GM23338 (cell line): ENCODE data around the gene KCNK16.

Source experiments
- CREB1 ChIP-seq: fragments of 250-450 bp; sonication (Bioruptor Pico); IDR thresholded peaks from 2 replicates; pipeline ENCODE4 v1.5.0; 2020; ENCODE audit warnings: low read depth, mild to moderate bottlenecking, moderate library complexity
- ETS1 ChIP-seq: IDR thresholded peaks from 2 replicates; pipeline ENCODE4 v1.6.1; 2016; ENCODE audit warnings: antibody characterized with exemption
- EZH2 ChIP-seq: fragments of 200-600 bp; sonication (generic); IDR thresholded peaks from one replicate; pipeline ENCODE4 v1.8.0; 2017; ENCODE audit warnings: antibody characterized with exemption, mild to moderate bottlenecking, low read depth; ENCODE audit not compliant: unreplicated experiment
- EZH2phosphoT487 ChIP-seq: fragments of 200-600 bp; sonication (generic); IDR thresholded peaks from one replicate; pipeline ENCODE4 v1.8.1; 2018; ENCODE audit warnings: antibody characterized with exemption; ENCODE audit not compliant: unreplicated experiment
- JUNB ChIP-seq: IDR thresholded peaks from one replicate; pipeline ENCODE4 v1.6.1; 2016; ENCODE audit warnings: antibody characterized with exemption; ENCODE audit not compliant: unreplicated experiment
- NANOG ChIP-seq: IDR thresholded peaks from 2 replicates; pipeline ENCODE4 v1.6.1; 2016; ENCODE audit warnings: antibody characterized with exemption, borderline replicate concordance
- POLR2AphosphoS5 ChIP-seq: IDR thresholded peaks from 2 replicates; pipeline ENCODE4 v1.6.1; 2016; ENCODE audit warnings: antibody characterized with exemption, low read depth
- REST ChIP-seq: IDR thresholded peaks from one replicate; pipeline ENCODE4 v1.6.1; 2018; ENCODE audit warnings: antibody characterized with exemption; ENCODE audit not compliant: unreplicated experiment
- STAT1 ChIP-seq: IDR thresholded peaks from one replicate; pipeline ENCODE4 v1.6.1; 2016; ENCODE audit warnings: antibody characterized with exemption; ENCODE audit not compliant: unreplicated experiment
- ZNF331 ChIP-seq: fragments of 250-450 bp; sonication (Bioruptor Pico); IDR thresholded peaks from 2 replicates; pipeline ENCODE4 v1.5.0; 2020; ENCODE audit warnings: low read depth, mild to moderate bottlenecking, moderate library complexity
- TF ChIP-seq, protein P1 (sequence below), 2 experiments: fragments of 200-600 bp in 1 of 2; sonication (generic) in 1 of 2; conservative IDR thresholded peaks; 2 replicates each; pipeline versions ENCODE4 v1.5.1 to v1.6.1; 2016 to 2017; ENCODE audit warnings: antibody characterized with exemption in 2 of 2, low read depth in 2 of 2, mild to moderate bottlenecking in 2 of 2, moderate library complexity in 1 of 2

- TF ChIP-seq, protein P1, sequence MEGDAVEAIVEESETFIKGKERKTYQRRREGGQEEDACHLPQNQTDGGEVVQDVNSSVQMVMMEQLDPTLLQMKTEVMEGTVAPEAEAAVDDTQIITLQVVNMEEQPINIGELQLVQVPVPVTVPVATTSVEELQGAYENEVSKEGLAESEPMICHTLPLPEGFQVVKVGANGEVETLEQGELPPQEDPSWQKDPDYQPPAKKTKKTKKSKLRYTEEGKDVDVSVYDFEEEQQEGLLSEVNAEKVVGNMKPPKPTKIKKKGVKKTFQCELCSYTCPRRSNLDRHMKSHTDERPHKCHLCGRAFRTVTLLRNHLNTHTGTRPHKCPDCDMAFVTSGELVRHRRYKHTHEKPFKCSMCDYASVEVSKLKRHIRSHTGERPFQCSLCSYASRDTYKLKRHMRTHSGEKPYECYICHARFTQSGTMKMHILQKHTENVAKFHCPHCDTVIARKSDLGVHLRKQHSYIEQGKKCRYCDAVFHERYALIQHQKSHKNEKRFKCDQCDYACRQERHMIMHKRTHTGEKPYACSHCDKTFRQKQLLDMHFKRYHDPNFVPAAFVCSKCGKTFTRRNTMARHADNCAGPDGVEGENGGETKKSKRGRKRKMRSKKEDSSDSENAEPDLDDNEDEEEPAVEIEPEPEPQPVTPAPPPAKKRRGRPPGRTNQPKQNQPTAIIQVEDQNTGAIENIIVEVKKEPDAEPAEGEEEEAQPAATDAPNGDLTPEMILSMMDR (conservative IDR thresholded peaks at IDR 0.05; ENCODE audit: low read depth in 2 of 2): no peak
- no peak for TF ChIP-seq EZH2
- no peak for TF ChIP-seq CREB1 (CRISPR knock-in tag)
- no peak for TF ChIP-seq POLR2AphosphoS5
- TF ChIP-seq EZH2phosphoT487: no peak
- no peak for TF ChIP-seq ZNF331 (CRISPR knock-in tag)
- no peak for TF ChIP-seq REST
- no peak for TF ChIP-seq STAT1
- no peak for TF ChIP-seq ETS1
- TF ChIP-seq NANOG: no peak
- no peak for TF ChIP-seq JUNB
These were observed 16.8 kb upstream of the KCNK16 start for GRCh38 chr6:39339096-39339867.
